H1 (cell line): ENCODE measurements around the gene ZNF648. TPM values are rescaled to one million over a fixed set of nuclear protein-coding genes. Genes with fewer than 3 reads are reported as not detected.

ENCODE experiments used
- RAD21 ChIP-seq, 2 experiments: IDR thresholded peaks in 1 of 2; conservative IDR thresholded peaks in 1 of 2; 2 replicates each; pipeline ENCODE4 v1.6.1; 2011; ENCODE audit warnings: low read depth in 2 of 2, low read length in 2 of 2, improper control_type of control experiment in 1 of 2, inconsistent platforms in 1 of 2, mild to moderate bottlenecking in 1 of 2, moderate library complexity in 1 of 2
- SIN3A ChIP-seq, 2 experiments: IDR thresholded peaks in 1 of 2; conservative IDR thresholded peaks in 1 of 2; 2 replicates each; pipeline ENCODE4 v1.6.1; 2011 to 2012; ENCODE audit warnings: low read length in 2 of 2, improper control_type of control experiment in 1 of 2, low read depth in 1 of 2, mild to moderate bottlenecking in 1 of 2
- SIX5 ChIP-seq: IDR thresholded peaks from 2 replicates; pipeline ENCODE4 v1.6.1; 2011; ENCODE audit warnings: mild to moderate bottlenecking, low read depth, low read length
- TCF12 ChIP-seq: IDR thresholded peaks from 2 replicates; pipeline ENCODE4 v1.6.1; 2011; ENCODE audit warnings: low read depth, mild to moderate bottlenecking, low read length
- YY1 ChIP-seq: IDR thresholded peaks from 2 replicates; pipeline ENCODE4 v1.6.1; 2011; ENCODE audit warnings: low read depth, mild to moderate bottlenecking, low read length
- polyA plus RNA-seq, 7 experiments: library from polyadenylated mRNA; depleted of rRNA in 3 of 7; stranded (reverse) in 5 of 7; unstranded in 2 of 7; fragments of >200 nt in 5 of 7; fragments of 200-250 nt in 2 of 7; gene quantifications; 1 replicate in 5 of 7; 2 replicates in 1 of 7; 4 replicates in 1 of 7; pipeline versions ENCODE4 v1.2.1 to v1.2.3, GENCODE V29; 2011 to 2013; ENCODE audit warnings: missing spikeins in 2 of 7, mixed read lengths in 2 of 7
- total RNA-seq: library from RNA; stranded (reverse); fragmentation: NEBNext Ultra II Directional; extraction: Animal tissue kit (Norgen Biotek cat#: 25700); gene quantifications from 2 replicates; pipeline ENCODE4 v1.2.1, GENCODE V29; 2021

ZNF648 gene
- total and polyA plus RNA-seq, 2 of the 8 experiments (the other 6 are each of a cell fraction or from before 2014, with no cell fraction given): 0.20 to 0.53 TPM

- TF ChIP-seq RAD21 (IDR thresholded peaks at IDR 0.05 in 1 of 2, conservative IDR thresholded peaks at IDR 0.05 in 1 of 2; ENCODE audit: low read depth in 2 of 2, low read length in 2 of 2) (peak; percentile 99 to 100), TCF12 (no peak), SIX5 (no peak), YY1 (peak; percentile 56; the same call in 1 of the 2 replicates), SIN3A (conservative IDR thresholded peaks at IDR 0.05 in 1 of 2, IDR thresholded peaks at IDR 0.05 in 1 of 2; ENCODE audit: low read depth in 1 of 2, low read length in 2 of 2) (0 out of 4 replicates have a peak, but pooled peaks of 1 of the 2 experiments have one; percentile 29)
These were observed 23.2 kb upstream of the ZNF648 start (continued) for GRCh38 chr1:182084487-182085316.
